Neutrophil (primary cell): ENCODE measurements around the gene S100A13.

Experiments used
- H3K27ac ChIP-seq: fragments of 200-600 bp; sonication (generic); 2 replicates; pipeline ENCODE4 v1.5.1; 2016; ENCODE audit warnings: mild to moderate bottlenecking, moderate library complexity
- H3K27me3 ChIP-seq: fragments of 200-600 bp; sonication (generic); 2 replicates; pipeline ENCODE4 v1.6.0; 2016; ENCODE audit warnings: mild to moderate bottlenecking
- H3K36me3 ChIP-seq: fragments of 200-600 bp; sonication (generic); 2 replicates; pipeline ENCODE4 v1.5.1; 2017
- H3K4me1 ChIP-seq, 2 experiments: fragments of 200-600 bp in 1 of 2; sonication (generic) in 1 of 2; 1 replicate in 1 of 2; 2 replicates in 1 of 2; pipeline versions ENCODE4 v1.5.1 to v1.6.1; 2013 to 2016; ENCODE audit warnings: low read depth in 1 of 2, low read length in 1 of 2, mild to moderate bottlenecking in 1 of 2, moderate library complexity in 1 of 2; ENCODE audit not compliant: control insufficient read depth in 1 of 2, insufficient read depth in 1 of 2
- H3K4me3 ChIP-seq, 2 experiments: fragments of 200-600 bp in 1 of 2; sonication (generic) in 1 of 2; 1 replicate in 1 of 2; 2 replicates in 1 of 2; pipeline ENCODE4 v1.5.1; 2013 to 2016; ENCODE audit warnings: low read depth in 1 of 2, low read length in 1 of 2, mild to moderate bottlenecking in 1 of 2, moderate library complexity in 1 of 2
- H3K9me3 ChIP-seq: fragments of 200-600 bp; sonication (generic); 2 replicates; pipeline ENCODE4 v1.5.1; 2016
- CTCF ChIP-seq: fragments of 200-600 bp; sonication (generic); IDR thresholded peaks from 2 replicates; pipeline ENCODE4 v1.5.1; 2016; ENCODE audit warnings: antibody characterized with exemption

S100A13 gene

GRCh38 chr1:153608089-153608682, 19.1 kb downstream of the S100A13 start:
- Histone ChIP-seq H3K27me3 (peaks cover 58% of the 10 kb centered on the region), H3K27ac (no peak overlapping the region), H3K36me3 (no peaks in the 10 kb centered on the region)

GRCh38 chr1:153607381-153607780, 19.9 kb downstream of the S100A13 start:
- Histone ChIP-seq H3K9me3 (no peaks in the 10 kb centered on the region), H3K4me3 (no peak overlapping the region), H3K36me3 (no peaks in the 10 kb centered on the region), H3K4me1 (no peaks in the 10 kb centered on the region), H3K27ac (no peak overlapping the region), H3K27me3 (peaks cover 66% of the 10 kb centered on the region)
- TF ChIP-seq CTCF = no peak

More at GRCh38 chr1:153608089-153608682, 19.1 kb downstream of the S100A13 start:
- no peaks in the 10 kb centered on the region for H3K9me3 ChIP-seq
- no peaks in the 10 kb centered on the region for H3K4me1 ChIP-seq
- no peak overlapping the region for H3K4me3 ChIP-seq
- TF ChIP-seq CTCF = no peak

GRCh38 chr1:153606194-153606593, 21.1 kb downstream of the S100A13 start:
- Histone ChIP-seq H3K4me1 (peaks cover 2 to 8% of the 10 kb centered on the region in 2 experiments), H3K27ac (no peak overlapping the region), H3K27me3 (peaks cover 65% of the 10 kb centered on the region), H3K9me3 (no peaks in the 10 kb centered on the region), H3K4me3 (no peak overlapping the region), H3K36me3 (no peaks in the 10 kb centered on the region)
- TF ChIP-seq CTCF = no peak

DNA sequence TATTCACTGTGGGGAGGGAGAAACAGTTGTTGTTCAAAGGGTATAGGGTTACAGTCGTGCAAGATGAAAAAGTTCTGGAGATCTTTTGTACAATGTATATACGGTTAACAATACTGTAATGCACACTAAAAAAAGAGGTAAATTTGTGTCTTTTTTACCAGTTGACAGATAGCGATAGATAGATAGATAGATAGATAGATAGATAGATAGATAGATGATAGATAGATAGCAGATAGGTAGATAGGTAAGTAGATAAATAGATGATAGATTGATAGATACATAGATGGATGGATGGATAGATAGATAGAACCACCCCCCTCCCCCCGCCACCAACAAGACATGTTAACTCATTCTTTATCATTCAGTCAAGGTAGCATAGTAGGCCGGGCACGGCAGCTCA, 24.6 kb downstream of the S100A13 start:
- Histone ChIP-seq H3K4me1 (peaks cover 2 to 12% of the 10 kb centered on the region in 2 experiments), H3K4me3 (no peak overlapping the region), H3K9me3 (no peaks in the 10 kb centered on the region), H3K36me3 (no peaks in the 10 kb centered on the region), H3K27ac (no peak overlapping the region), H3K27me3 (peaks cover 71% of the 10 kb centered on the region)
- no peak for TF ChIP-seq CTCF

GRCh38 chr1:153599847-153600246, 27.5 kb downstream of the S100A13 start:
- Histone ChIP-seq H3K4me1 (peaks cover 2 to 12% of the 10 kb centered on the region in 2 experiments), H3K36me3 (no peaks in the 10 kb centered on the region), H3K27ac (no peak overlapping the region), H3K9me3 (no peaks in the 10 kb centered on the region), H3K4me3 (no peak overlapping the region), H3K27me3 (peaks cover 54% of the 10 kb centered on the region)
- no peak for TF ChIP-seq CTCF
